Chondrocyte (in vitro differentiated cells): ENCODE data around the gene GTF2A2. TPM values are rescaled to one million over a fixed set of nuclear protein-coding genes. Genes with fewer than 3 reads are reported as not detected.
A peak's percentile ranks its signal among the peaks of the same experiment; 100 is the strongest.

Experiments used
- DNase-seq: peaks from one replicate; pipeline ENCODE4 v3.0.0; 2021; ENCODE audit warnings: mixed read lengths, low spot score
- H3K27ac Mint-ChIP-seq: one replicate; pipeline ENCODE4 v1.8.0; 2021; ENCODE audit warnings: mild to moderate bottlenecking, moderate library complexity, mixed read lengths; ENCODE audit not compliant: unreplicated experiment
- H3K27me3 Mint-ChIP-seq: 2 replicates; pipeline ENCODE4 v1.8.0; 2021; ENCODE audit warnings: low read depth, mixed read lengths
- H3K36me3 Mint-ChIP-seq: 2 replicates; pipeline ENCODE4 v1.8.0; 2021; ENCODE audit warnings: low read depth, mixed read lengths
- H3K4me1 Mint-ChIP-seq: 2 replicates; pipeline ENCODE4 v1.8.0; 2021; ENCODE audit warnings: low read depth, mild to moderate bottlenecking, mixed read lengths
- H3K4me3 Mint-ChIP-seq: one replicate; pipeline ENCODE4 v1.8.0; 2021; ENCODE audit warnings: mild to moderate bottlenecking, moderate library complexity, mixed read lengths; ENCODE audit not compliant: unreplicated experiment
- H3K9me3 Mint-ChIP-seq: 2 replicates; pipeline ENCODE4 v1.8.0; 2021; ENCODE audit warnings: low read depth, mixed read lengths
- total RNA-seq: library from RNA; stranded (reverse); gene quantifications from 3 replicates; pipeline ENCODE4 v1.2.1, GENCODE V29; 2021
- TF ChIP-seq, protein P1 (sequence below): fragments of 200-600 bp; sonication (generic); IDR thresholded peaks from 2 replicates; pipeline ENCODE4 v1.5.0; 2021; ENCODE audit warnings: antibody characterized with exemption, mild to moderate bottlenecking, moderate library complexity

The GTF2A2 gene
- total RNA-seq, 1 donor from 2014 or later: 114 TPM

DNA sequence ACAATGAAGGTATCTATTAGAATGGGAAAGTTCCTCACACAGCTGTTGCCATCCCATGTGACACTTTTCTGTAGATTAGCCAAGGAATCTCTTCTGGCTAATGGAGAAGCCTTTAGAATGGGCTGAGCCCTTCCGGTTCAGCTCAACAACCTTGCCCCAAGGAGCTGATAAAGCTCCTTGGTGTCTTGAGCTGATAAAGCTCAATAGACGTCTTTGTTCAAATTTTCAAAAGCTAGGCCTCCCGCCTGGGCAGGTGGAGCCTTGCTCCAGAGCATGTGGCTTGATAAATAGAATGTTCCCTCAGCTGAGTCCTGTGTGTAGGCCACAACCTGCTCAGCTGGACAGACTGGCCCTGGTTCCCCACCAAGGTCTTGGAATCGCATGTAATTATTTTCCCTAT is 39.0 kb upstream of the GTF2A2 start:
- Mint-ChIP-seq H3K27ac (no peak overlapping the region), H3K36me3 (no peaks in the 10 kb centered on the region), H3K9me3 (no peaks in the 10 kb centered on the region), H3K4me1 (no peaks in the 10 kb centered on the region), H3K4me3 (no peak overlapping the region), H3K27me3 (peaks cover 10% of the 10 kb centered on the region)
- no peak for DNase-seq
- TF ChIP-seq, protein P1, sequence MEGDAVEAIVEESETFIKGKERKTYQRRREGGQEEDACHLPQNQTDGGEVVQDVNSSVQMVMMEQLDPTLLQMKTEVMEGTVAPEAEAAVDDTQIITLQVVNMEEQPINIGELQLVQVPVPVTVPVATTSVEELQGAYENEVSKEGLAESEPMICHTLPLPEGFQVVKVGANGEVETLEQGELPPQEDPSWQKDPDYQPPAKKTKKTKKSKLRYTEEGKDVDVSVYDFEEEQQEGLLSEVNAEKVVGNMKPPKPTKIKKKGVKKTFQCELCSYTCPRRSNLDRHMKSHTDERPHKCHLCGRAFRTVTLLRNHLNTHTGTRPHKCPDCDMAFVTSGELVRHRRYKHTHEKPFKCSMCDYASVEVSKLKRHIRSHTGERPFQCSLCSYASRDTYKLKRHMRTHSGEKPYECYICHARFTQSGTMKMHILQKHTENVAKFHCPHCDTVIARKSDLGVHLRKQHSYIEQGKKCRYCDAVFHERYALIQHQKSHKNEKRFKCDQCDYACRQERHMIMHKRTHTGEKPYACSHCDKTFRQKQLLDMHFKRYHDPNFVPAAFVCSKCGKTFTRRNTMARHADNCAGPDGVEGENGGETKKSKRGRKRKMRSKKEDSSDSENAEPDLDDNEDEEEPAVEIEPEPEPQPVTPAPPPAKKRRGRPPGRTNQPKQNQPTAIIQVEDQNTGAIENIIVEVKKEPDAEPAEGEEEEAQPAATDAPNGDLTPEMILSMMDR: no peak

DNA sequence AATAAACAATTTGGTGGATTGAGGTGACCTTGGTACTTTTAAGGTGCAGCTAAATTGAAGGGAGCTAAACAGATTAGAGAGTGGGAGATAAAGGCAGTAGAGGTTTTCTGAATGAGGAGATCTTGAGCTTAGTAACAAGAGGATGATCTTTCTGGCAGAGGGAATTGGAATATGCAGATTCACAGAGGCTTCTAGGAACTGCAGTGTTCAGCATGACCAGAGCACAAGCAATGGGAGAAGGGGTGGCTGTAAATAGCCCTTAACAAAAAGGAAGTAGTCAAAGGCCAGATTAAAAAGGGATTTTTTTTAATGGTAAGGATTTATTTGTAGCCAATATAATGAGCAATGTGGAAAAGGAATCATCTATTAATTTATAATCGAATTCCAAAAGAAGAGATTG is 37.5 kb upstream of the GTF2A2 start:
- H3K4me1 Mint-ChIP-seq: peaks cover 7% of the 10 kb centered on the region
- no peak overlapping the region for H3K27ac Mint-ChIP-seq

DNA sequence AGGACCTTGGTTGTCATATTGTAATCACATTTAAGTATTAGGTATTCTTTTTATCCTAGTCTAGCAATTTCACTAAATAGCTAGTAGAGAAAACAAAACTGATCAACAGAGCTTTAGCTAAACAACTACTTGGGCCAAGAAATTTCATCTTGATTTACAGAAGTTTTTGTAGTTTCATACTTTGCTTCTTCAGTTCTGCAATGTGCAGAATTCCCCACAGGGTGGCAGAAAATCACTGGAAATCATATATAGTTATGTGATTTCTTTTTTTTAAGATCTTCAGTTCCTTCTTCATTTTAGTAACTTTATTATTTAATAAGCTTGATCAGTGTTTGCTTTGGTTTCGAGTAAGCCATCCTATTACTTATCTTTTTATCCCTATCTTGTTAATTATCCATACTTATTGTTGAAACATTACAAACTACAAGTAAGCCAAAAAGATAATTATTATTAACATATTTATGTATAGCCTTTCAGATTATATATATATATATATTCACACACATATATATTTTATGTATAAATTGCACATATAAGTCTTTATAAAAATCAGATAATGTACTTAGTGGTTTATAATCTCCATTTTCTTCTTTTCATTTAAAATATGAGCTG is 34.0 kb upstream of the GTF2A2 start:
- H3K36me3 Mint-ChIP-seq: no peaks in the 10 kb centered on the region
- no peak overlapping the region for H3K4me3 Mint-ChIP-seq
- H3K9me3 Mint-ChIP-seq: no peaks in the 10 kb centered on the region
- peaks cover 29% of the 10 kb centered on the region for H3K4me1 Mint-ChIP-seq
- H3K27me3 Mint-ChIP-seq: no peaks in the 10 kb centered on the region
- TF ChIP-seq, protein P1: peak; percentile 85
- no peak overlapping the region for H3K27ac Mint-ChIP-seq
- DNase-seq: no peak

More for the DNA sequence above, 37.5 kb upstream of the GTF2A2 start:
- no peaks in the 10 kb centered on the region for H3K9me3 Mint-ChIP-seq
- DNase-seq: no peak
- no peaks in the 10 kb centered on the region for H3K36me3 Mint-ChIP-seq
- H3K27me3 Mint-ChIP-seq: peaks cover 5% of the 10 kb centered on the region
- TF ChIP-seq, protein P1: no peak
- H3K4me3 Mint-ChIP-seq: no peak overlapping the region

DNA sequence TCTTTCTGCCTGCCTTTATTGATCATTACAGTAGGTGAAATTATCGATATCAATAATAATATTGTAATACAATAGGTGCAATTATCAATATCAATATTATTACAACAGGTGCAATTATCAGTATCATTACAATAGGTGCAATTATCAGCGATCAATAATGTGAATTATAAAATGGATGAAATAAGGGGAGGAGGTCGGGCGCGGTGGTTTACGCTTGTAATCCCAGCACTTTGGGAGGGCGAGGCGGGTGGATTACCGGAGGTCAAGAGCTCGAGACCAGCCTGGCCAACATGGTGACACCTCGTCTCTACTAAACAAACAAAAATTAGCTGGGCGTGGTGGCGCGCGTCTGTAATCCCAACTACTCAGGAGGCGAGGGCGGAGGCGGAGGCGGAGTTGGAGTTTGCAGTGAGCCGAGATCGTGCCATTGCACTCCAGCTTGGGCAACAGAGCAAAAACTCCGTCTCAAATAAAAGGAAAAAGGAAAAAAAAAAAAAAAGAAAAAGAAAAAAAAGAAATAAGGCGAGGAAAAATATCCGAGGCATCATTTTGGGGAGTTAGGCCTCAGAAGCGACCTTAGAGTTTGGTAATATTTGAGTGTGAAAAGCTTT is 32.4 kb upstream of the GTF2A2 start:
- no peaks in the 10 kb centered on the region for H3K27me3 Mint-ChIP-seq
- H3K9me3 Mint-ChIP-seq: no peaks in the 10 kb centered on the region
- peak overlapping the region; percentile 99 for H3K27ac Mint-ChIP-seq
- H3K36me3 Mint-ChIP-seq: no peaks in the 10 kb centered on the region
- no peak for DNase-seq
- TF ChIP-seq, protein P1: no peak
- H3K4me1 Mint-ChIP-seq: peaks cover 39% of the 10 kb centered on the region
- H3K4me3 Mint-ChIP-seq: peak overlapping the region; percentile 82

DNA sequence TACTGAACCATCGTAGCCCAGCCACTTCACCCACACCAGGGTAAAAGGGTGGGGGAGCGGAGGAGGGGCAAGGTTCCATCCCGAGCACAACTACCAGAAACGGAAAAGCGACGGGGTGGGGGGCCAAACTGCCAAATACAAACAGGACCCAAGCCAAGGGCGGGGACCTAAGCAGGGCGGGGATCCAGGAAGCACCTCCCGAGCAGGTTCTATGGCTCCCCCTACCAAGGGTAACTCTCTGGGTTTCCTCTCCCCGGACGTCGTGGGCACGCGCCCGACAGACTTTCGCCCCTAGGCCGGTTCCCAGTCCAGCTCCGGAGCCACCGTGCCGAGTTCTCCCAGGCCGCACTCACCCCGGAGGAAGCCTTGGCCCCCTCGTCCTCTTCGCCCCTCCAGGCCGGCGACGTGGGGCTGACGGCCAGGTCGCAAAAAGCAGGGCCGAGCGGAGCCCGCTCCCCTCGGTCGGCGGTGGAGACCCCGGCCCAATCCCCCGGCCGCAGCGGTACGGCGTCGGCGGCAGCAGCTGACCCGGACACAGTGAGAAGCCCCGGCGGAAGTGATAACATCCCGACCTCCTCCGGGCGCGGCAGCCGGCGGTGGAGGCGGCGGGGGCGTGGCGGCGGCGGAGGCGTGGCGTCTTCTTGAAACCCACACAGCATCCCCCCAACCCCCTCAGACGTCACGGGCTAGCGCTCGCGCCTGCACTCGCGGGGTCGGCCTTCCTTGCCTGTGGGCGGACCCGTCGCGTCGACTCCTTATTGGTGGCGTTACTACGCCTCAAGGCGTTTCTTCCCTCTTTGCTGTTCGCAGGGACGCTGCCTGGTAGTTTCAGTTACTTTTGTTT is 31.7 kb upstream of the GTF2A2 start, which contains the start of gene BNIP2:
Gene BNIP2, minus strand, starts transcription at position 539 of the 844 bp plus-strand sequence. CDS start 6,863 bp downstream, outside the sequence.
- TF ChIP-seq, protein P1: peak; percentile 53
- H3K27me3 Mint-ChIP-seq: no peaks in the 10 kb centered on the region
- peak within 1 kb of the TSS; percentile 99 for H3K27ac Mint-ChIP-seq
- H3K4me3 Mint-ChIP-seq: peak within 1 kb of the TSS; percentile 82
- no peaks in the 10 kb centered on the region for H3K9me3 Mint-ChIP-seq
- peak; percentile 99 for DNase-seq
- peaks cover 46% of the 10 kb centered on the region for H3K4me1 Mint-ChIP-seq
- H3K36me3 Mint-ChIP-seq: no peaks in the 10 kb centered on the region
